Activated naive CD4-positive, alpha-beta T cell treated with anti-CD3 and anti-CD28 coated beads for 36 hours (primary cell): ENCODE measurements around the gene PERP. TPM values are rescaled to one million over a fixed set of nuclear protein-coding genes. Genes with fewer than 3 reads are reported as not detected.
"Not testable (repeated sequence)": the region's sequence is repeated elsewhere in the genome, so short reads cannot be mapped to it uniquely, and the experiment has no call there.

Experiments used
- CTCF ChIA-PET: fragments of 350-600 bp; sonication (Branson Sonifier 250); formaldehyde crosslinking; loops from one replicate; lab custom pipeline; 2021; ENCODE audit warnings: antibody characterized with exemption; lab: Charles Lee
- DNase-seq: peaks from one replicate; pipeline ENCODE4 v3.0.0-alpha.2; 2020
- H3K27ac Mint-ChIP-seq: one replicate; pipeline ENCODE4 v1.8.0; 2021; ENCODE audit warnings: mild to moderate bottlenecking, mixed read lengths
- H3K27me3 Mint-ChIP-seq: one replicate; pipeline ENCODE4 v1.8.0; 2021; ENCODE audit warnings: low read depth, mixed read lengths
- H3K36me3 Mint-ChIP-seq: one replicate; pipeline ENCODE4 v1.8.0; 2021; ENCODE audit warnings: low read depth, mixed read lengths
- H3K4me1 Mint-ChIP-seq: one replicate; pipeline ENCODE4 v1.8.0; 2021; ENCODE audit warnings: low read depth, mixed read lengths
- H3K4me3 Mint-ChIP-seq: one replicate; pipeline ENCODE4 v1.8.0; 2021; ENCODE audit warnings: mild to moderate bottlenecking, moderate library complexity, mixed read lengths
- H3K9me3 Mint-ChIP-seq: one replicate; pipeline ENCODE4 v1.8.0; 2021; ENCODE audit warnings: mixed read lengths
- intact Hi-C: fragments of 100-400 bp; cut with micrococcal nuclease; formaldehyde crosslinking; loops from one replicate; pipeline ENCODE4 v1.15.1; 2023
- total RNA-seq, 2 experiments: library from RNA; stranded (reverse); gene quantifications; one replicate each; pipeline ENCODE4 v1.2.3, GENCODE V29; 2021

Gene PERP
- 1 to 10 TPM; 4.3 to 4.4 TPM for total RNA-seq

DNA sequence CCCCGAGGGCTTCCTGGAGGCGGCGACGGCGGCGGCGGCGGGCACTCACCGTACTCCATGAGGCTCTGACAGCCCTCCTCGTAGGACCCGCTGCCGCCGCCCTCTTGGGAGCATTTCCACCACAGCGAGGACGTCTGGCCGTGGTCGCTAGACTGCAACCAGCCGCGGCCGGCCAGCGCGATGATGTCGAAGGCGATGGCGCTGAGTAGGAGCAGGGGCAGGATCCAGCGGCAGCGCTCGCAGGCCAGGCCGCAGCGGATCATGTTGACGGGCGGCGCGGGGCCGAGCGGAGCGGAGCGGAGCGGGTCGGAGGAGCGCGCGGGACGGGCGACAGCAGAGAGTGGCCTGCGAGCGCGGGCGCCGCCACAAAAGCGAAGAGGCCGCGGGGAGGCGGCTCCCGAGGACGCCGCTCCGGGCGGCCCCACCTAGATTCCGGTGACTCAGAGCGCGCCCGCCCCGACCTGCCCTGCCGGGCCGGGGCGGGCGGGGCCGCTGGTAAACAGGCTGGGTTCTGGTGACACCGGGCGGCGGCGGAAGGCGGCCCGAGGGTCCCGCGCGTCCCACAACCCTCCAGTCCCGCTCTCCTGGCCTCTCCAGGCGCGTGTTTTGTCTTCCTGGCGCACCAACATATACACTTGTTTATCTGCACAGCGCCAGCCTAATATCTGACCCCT lies at the start of gene PERP:
Gene PERP (minus strand): TSS at position 342 of the 674 bp plus-strand sequence. CDS start 79 bp downstream, at position 263.
- Mint-ChIP-seq H3K36me3 (no peaks in the 10 kb centered on the region), H3K4me1 (peaks cover 19% of the 10 kb centered on the region), H3K27me3 (peaks cover 35% of the 10 kb centered on the region), H3K27ac (peak within 1 kb of the TSS; percentile 22), H3K4me3 (peak within 1 kb of the TSS; percentile 83), H3K9me3 (no peaks in the 10 kb centered on the region)
- intact Hi-C loops, result loop anchor here (1.0 to 10.0 kb wide), 8 partner anchors 157 to 762 kb away; partner anchors contain the start of gene OLIG3
- CTCF ChIA-PET, result interaction anchor here (1.5 to 3.0 kb wide), 7 partner anchors 8 to 399 kb away, joined by 4 to 35 read pairs (median 15); no protein-coding TSS in a partner anchor
- peak; percentile 79 for DNase-seq

- no peaks in the 10 kb centered on the region for H3K4me1 Mint-ChIP-seq
- no peak overlapping the region for H3K27ac Mint-ChIP-seq
- no peak for DNase-seq
- CTCF ChIA-PET, result interaction anchor here (1.1 kb wide), 1 partner anchor 23 kb away, joined by 5 read pairs; no protein-coding TSS in a partner anchor
- no peak overlapping the region for H3K4me3 Mint-ChIP-seq
- H3K27me3 Mint-ChIP-seq, result peaks cover 30% of the 10 kb centered on the region
- H3K9me3 Mint-ChIP-seq, result peaks cover 4% of the 10 kb centered on the region
- intact Hi-C loops, result no loop called here
- H3K36me3 Mint-ChIP-seq, result no peaks in the 10 kb centered on the region
Measured at GRCh38 chr6:138155443-138155842, 48.2 kb upstream of the PERP start.

GRCh38 chr6:138146544-138146943 lies 39.3 kb upstream of the PERP start:
- Mint-ChIP-seq H3K36me3 (no peaks in the 10 kb centered on the region), H3K4me1 (no peaks in the 10 kb centered on the region), H3K9me3 (no peaks in the 10 kb centered on the region), H3K4me3 (no peak overlapping the region), H3K27me3 (peaks cover 20% of the 10 kb centered on the region), H3K27ac (no peak overlapping the region)
- DNase-seq, result no peak
- intact Hi-C loops, result no loop called here
- CTCF ChIA-PET, result no interaction called here

- H3K27me3 Mint-ChIP-seq, result peaks cover 20% of the 10 kb centered on the region
- no peak overlapping the region for H3K27ac Mint-ChIP-seq
- DNase-seq, result no peak
- CTCF ChIA-PET, result no interaction called here
- no peaks in the 10 kb centered on the region for H3K9me3 Mint-ChIP-seq
- no peaks in the 10 kb centered on the region for H3K4me1 Mint-ChIP-seq
- H3K4me3 Mint-ChIP-seq, result no peak overlapping the region
- intact Hi-C loops, result no loop called here
- H3K36me3 Mint-ChIP-seq, result no peaks in the 10 kb centered on the region
Measured at GRCh38 chr6:138145402-138145801, 38.2 kb upstream of the PERP start.

GRCh38 chr6:138142806-138143205 lies 35.6 kb upstream of the PERP start:
- peaks cover 26% of the 10 kb centered on the region for H3K27me3 Mint-ChIP-seq

DNA sequence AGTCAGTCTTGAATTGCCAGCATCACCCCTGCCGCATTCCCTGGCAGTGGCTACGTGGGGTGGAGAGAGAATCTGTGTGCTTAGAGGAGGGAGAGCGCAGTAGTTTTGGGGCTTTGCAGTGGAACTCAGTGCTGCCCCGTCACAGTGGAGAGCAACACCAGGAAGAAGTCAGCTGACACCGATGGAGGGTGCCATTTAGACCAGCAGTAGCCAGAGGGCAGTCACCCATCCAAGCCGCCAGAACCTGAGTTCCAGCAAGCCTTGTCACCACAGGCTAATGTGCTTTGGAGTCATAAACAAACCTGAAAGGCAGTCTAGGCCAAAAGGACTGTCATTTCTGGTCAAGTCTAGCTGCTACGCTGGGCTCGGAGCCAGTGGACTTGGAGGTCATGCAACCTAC lies 22.0 kb upstream of the PERP start:
- no peak for DNase-seq
- intact Hi-C loops, result no loop called here
- H3K27me3 Mint-ChIP-seq, result peaks cover 3% of the 10 kb centered on the region
- CTCF ChIA-PET, result no interaction called here
- H3K36me3 Mint-ChIP-seq, result no peaks in the 10 kb centered on the region
- H3K4me1 Mint-ChIP-seq, result no peaks in the 10 kb centered on the region
- H3K27ac Mint-ChIP-seq, result no peak overlapping the region
- H3K4me3 Mint-ChIP-seq, result no peak overlapping the region
- no peaks in the 10 kb centered on the region for H3K9me3 Mint-ChIP-seq

More at GRCh38 chr6:138142806-138143205, 35.6 kb upstream of the PERP start:
- no peak for DNase-seq
- no peak overlapping the region for H3K27ac Mint-ChIP-seq
- CTCF ChIA-PET, result no interaction called here
- H3K4me1 Mint-ChIP-seq, result no peaks in the 10 kb centered on the region
- no peak overlapping the region for H3K4me3 Mint-ChIP-seq
- no peaks in the 10 kb centered on the region for H3K9me3 Mint-ChIP-seq
- intact Hi-C loops, result no loop called here
- no peaks in the 10 kb centered on the region for H3K36me3 Mint-ChIP-seq

DNA sequence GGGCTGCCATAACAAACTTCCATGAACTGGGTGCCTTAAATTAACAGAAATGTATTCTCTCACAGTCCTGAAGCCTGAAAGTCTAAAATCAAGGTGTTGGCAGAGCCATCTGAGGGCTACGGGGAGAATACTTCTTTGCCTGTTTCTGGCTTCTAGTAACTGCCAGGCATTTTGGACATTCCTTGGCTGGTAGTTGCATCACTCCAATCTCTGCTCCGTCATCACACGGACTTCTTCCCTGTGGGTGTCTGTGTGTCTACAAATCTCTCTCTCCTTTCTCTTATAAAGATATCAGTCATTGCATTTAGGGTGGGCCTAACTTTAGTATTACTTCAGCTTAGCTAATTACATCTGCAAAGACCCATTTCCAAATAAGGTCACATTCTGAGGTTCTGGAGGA lies 20.9 kb upstream of the PERP start:
- no peak overlapping the region for H3K27ac Mint-ChIP-seq
- H3K4me1 Mint-ChIP-seq, result no peaks in the 10 kb centered on the region
- H3K4me3 Mint-ChIP-seq, result no peak overlapping the region
- no peaks in the 10 kb centered on the region for H3K36me3 Mint-ChIP-seq
- CTCF ChIA-PET, result no interaction called here
- peaks cover 6% of the 10 kb centered on the region for H3K27me3 Mint-ChIP-seq
- intact Hi-C loops, result no loop called here
- DNase-seq, result no peak
- H3K9me3 Mint-ChIP-seq, result no peaks in the 10 kb centered on the region

DNA sequence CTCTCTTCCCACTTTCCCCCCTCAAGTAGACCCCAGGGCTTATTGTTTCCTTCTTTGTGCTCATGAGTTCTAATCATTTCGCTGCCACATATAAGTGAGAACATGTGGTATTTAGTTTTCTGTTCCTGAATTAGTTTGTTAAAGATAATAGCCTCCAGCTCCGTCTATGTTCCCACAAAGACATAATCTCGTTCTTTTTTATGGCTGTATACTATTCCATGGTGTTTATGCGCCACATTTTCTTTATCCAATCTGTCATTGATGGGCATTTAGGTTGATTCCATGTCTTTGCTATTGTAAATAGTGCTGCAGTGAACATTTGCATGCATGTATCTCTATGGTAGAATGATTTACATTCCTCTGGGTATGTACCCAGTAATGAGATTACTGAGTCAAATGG lies 16.9 kb upstream of the PERP start:
- CTCF ChIA-PET, result interaction anchor here (1.1 to 3.6 kb wide), 3 partner anchors 8 to 385 kb away, joined by 3 to 10 read pairs (median 3); no protein-coding TSS in a partner anchor
- no peak overlapping the region for H3K27ac Mint-ChIP-seq
- DNase-seq, result no peak
- no peaks in the 10 kb centered on the region for H3K36me3 Mint-ChIP-seq
- H3K4me1 Mint-ChIP-seq, result no peaks in the 10 kb centered on the region
- H3K4me3 Mint-ChIP-seq, result no peak overlapping the region
- no peaks in the 10 kb centered on the region for H3K9me3 Mint-ChIP-seq
- peaks cover 6% of the 10 kb centered on the region for H3K27me3 Mint-ChIP-seq
- intact Hi-C loops, result no loop called here

- CTCF ChIA-PET, result no interaction called here
- no peak overlapping the region for H3K4me3 Mint-ChIP-seq
- H3K9me3 Mint-ChIP-seq, result no peaks in the 10 kb centered on the region
- H3K36me3 Mint-ChIP-seq, result no peaks in the 10 kb centered on the region
- intact Hi-C loops, result loop anchor here (10.0 kb wide), 1 partner anchor 865 kb away; the partner anchor contains the start of gene REPS1
- peaks cover 14% of the 10 kb centered on the region for H3K27me3 Mint-ChIP-seq
- H3K27ac Mint-ChIP-seq, result no peak overlapping the region
- DNase-seq, result no peak
- H3K4me1 Mint-ChIP-seq, result peaks cover 6% of the 10 kb centered on the region
Measured at GRCh38 chr6:138119976-138120375, 12.8 kb upstream of the PERP start.

GRCh38 chr6:138119229-138119628 lies 12.0 kb upstream of the PERP start:
- H3K27me3 Mint-ChIP-seq, result peaks cover 15% of the 10 kb centered on the region
- intact Hi-C loops, result loop anchor here (10.0 kb wide), 1 partner anchor 866 kb away; the partner anchor contains the start of gene REPS1
- not testable (repeated sequence) for H3K4me3 Mint-ChIP-seq, DNase-seq, H3K36me3 Mint-ChIP-seq, H3K4me1 Mint-ChIP-seq, H3K27ac Mint-ChIP-seq, H3K9me3 Mint-ChIP-seq
- CTCF ChIA-PET, result interaction anchor here (0.6 kb wide), 1 partner anchor 66 kb away, joined by 3 read pairs; no protein-coding TSS in a partner anchor

GRCh38 chr6:138117376-138117914 lies 10.2 kb upstream of the PERP start:
- Mint-ChIP-seq H3K27me3 (peaks cover 12% of the 10 kb centered on the region), H3K4me3 (no peak overlapping the region), H3K4me1 (peaks cover 6% of the 10 kb centered on the region), H3K27ac (no peak overlapping the region), H3K9me3 (no peaks in the 10 kb centered on the region), H3K36me3 (no peaks in the 10 kb centered on the region)
- intact Hi-C loops, result loop anchor here (2.0 to 10.0 kb wide), 4 partner anchors 43 to 867 kb away; partner anchors contain the start of genes ARFGEF3 and REPS1
- DNase-seq, result no peak
- CTCF ChIA-PET, result interaction anchor here (0.5 to 4.1 kb wide), 18 partner anchors 8 to 1132 kb away, joined by 3 to 47 read pairs (median 6); partner anchors contain the start of genes HEBP2 and PERP

- peaks cover 6% of the 10 kb centered on the region for H3K4me1 Mint-ChIP-seq
Measured at GRCh38 chr6:138116661-138116999, 9.4 kb upstream of the PERP start.

More at GRCh38 chr6:138116661-138116999, 9.4 kb upstream of the PERP start:
- Mint-ChIP-seq H3K9me3 (no peaks in the 10 kb centered on the region), H3K27ac (no peak overlapping the region), H3K36me3 (no peaks in the 10 kb centered on the region), H3K27me3 (peaks cover 12% of the 10 kb centered on the region), H3K4me3 (no peak overlapping the region)
- intact Hi-C loops, result loop anchor here (1.0 to 10.0 kb wide), 8 partner anchors 44 to 868 kb away; partner anchors contain the start of genes ARFGEF3 and REPS1
- CTCF ChIA-PET, result interaction anchor here (0.5 to 4.1 kb wide), 30 partner anchors 8 to 654 kb away, joined by 3 to 47 read pairs (median 4); partner anchors contain the start of genes HEBP2 and PERP
- no peak for DNase-seq
